Measurements from ENCODE around the gene BCL6.

The BCL6 gene

GRCh38 chr3:187762792-187763191 is 17.5 kb upstream of the BCL6 start:
- DNase-seq (ENCODE audit: low read depth in 2 of 2), result no peak

GRCh38 chr3:187759601-187760000 is 14.3 kb upstream of the BCL6 start:
- DNase-seq (ENCODE audit: low read depth in 2 of 2), result no peak

- DNase-seq (ENCODE audit: low read depth in 2 of 2), result no peak
Measured at GRCh38 chr3:187758318-187758955, 13.2 kb upstream of the BCL6 start.

- DNase-seq (ENCODE audit: low read depth in 2 of 2), result no peak
Measured at GRCh38 chr3:187753516-187753915, 8.2 kb upstream of the BCL6 start.

- no peak for DNase-seq (ENCODE audit: low read depth in 2 of 2)
Measured at GRCh38 chr3:187750513-187751123, 5.3 kb upstream of the BCL6 start.

- DNase-seq (ENCODE audit: low read depth in 2 of 2), result no peak
Measured at GRCh38 chr3:187750006-187750512, 4.8 kb upstream of the BCL6 start.

GRCh38 chr3:187748050-187748481 is 2.8 kb upstream of the BCL6 start:
- peak; percentile 89 to 91 for DNase-seq (ENCODE audit: low read depth in 2 of 2)

- no peak for DNase-seq (ENCODE audit: low read depth in 2 of 2)
Measured at GRCh38 chr3:187747506-187747905, 2.2 kb upstream of the BCL6 start.

- no peak for DNase-seq (ENCODE audit: low read depth in 2 of 2)
Measured at GRCh38 chr3:187746442-187747281, 1.4 kb upstream of the BCL6 start.

GRCh38 chr3:187746059-187746441 is 782 bp upstream of the BCL6 start:
- no peak for DNase-seq (ENCODE audit: low read depth in 2 of 2)

- peak in 1 of 2 donors; percentile 42 for DNase-seq (ENCODE audit: low read depth in 2 of 2)
Measured at GRCh38 chr3:187744169-187745151, 808 bp downstream of the BCL6 start.

- DNase-seq (ENCODE audit: low read depth in 2 of 2), result peak; percentile 45 to 52
Measured at GRCh38 chr3:187743195-187744141, 1.8 kb downstream of the BCL6 start.

- DNase-seq (ENCODE audit: low read depth in 2 of 2), result no peak
Measured at GRCh38 chr3:187742351-187743171, 2.7 kb downstream of the BCL6 start.

GRCh38 chr3:187741403-187742350 is 3.6 kb downstream of the BCL6 start:
- DNase-seq (ENCODE audit: low read depth in 2 of 2), result peak; percentile 74 to 76

- DNase-seq (ENCODE audit: low read depth in 2 of 2), result peak; percentile 68
Measured at GRCh38 chr3:187740421-187741399, 4.6 kb downstream of the BCL6 start.

- peak; percentile 72 to 73 for DNase-seq (ENCODE audit: low read depth in 2 of 2)
Measured at GRCh38 chr3:187739561-187740332, 5.5 kb downstream of the BCL6 start.
